H9 (cell line): ENCODE results near the gene QSOX2. TPM values are rescaled to one million over a fixed set of nuclear protein-coding genes. Genes with fewer than 3 reads are reported as not detected.

ENCODE experiments used
- DNase-seq: peaks from one replicate; pipeline ENCODE4 v3.0.0-alpha.2; 2017
- H2AFZ ChIP-seq: one replicate; pipeline ENCODE4 v1.6.1; 2013; ENCODE audit warnings: mild to moderate bottlenecking, low read length, control low read depth, moderate library complexity
- H2AK5ac ChIP-seq: 2 replicates; pipeline ENCODE4 v1.6.1; 2013; ENCODE audit warnings: low read length, control low read depth, mixed read lengths; ENCODE audit not compliant: insufficient read length
- H2BK120ac ChIP-seq: one replicate; pipeline ENCODE4 v1.6.1; 2013; ENCODE audit warnings: low read depth, mild to moderate bottlenecking, low read length, control low read depth, inconsistent platforms; ENCODE audit not compliant: poor library complexity, severe bottlenecking
- H2BK12ac ChIP-seq: 2 replicates; pipeline ENCODE4 v1.6.1; 2013; ENCODE audit warnings: low read length, control low read depth, mixed read lengths, low read depth; ENCODE audit not compliant: insufficient read length
- H2BK15ac ChIP-seq: 2 replicates; pipeline ENCODE4 v1.6.1; 2013; ENCODE audit warnings: low read depth, low read length, control low read depth
- H2BK20ac ChIP-seq: one replicate; pipeline ENCODE4 v1.6.1; 2013; ENCODE audit warnings: low read depth, mild to moderate bottlenecking, low read length, control low read depth, inconsistent platforms; ENCODE audit not compliant: poor library complexity, severe bottlenecking
- H2BK5ac ChIP-seq: 2 replicates; pipeline ENCODE4 v1.6.1; 2013; ENCODE audit warnings: low read length, control low read depth, mixed read lengths; ENCODE audit not compliant: insufficient read length
- H3K14ac ChIP-seq: 2 replicates; pipeline ENCODE4 v1.6.1; 2013; ENCODE audit warnings: low read length, control low read depth; ENCODE audit not compliant: insufficient read depth
- H3K18ac ChIP-seq: 2 replicates; pipeline ENCODE4 v1.6.1; 2013; ENCODE audit warnings: low read depth, mild to moderate bottlenecking, mixed read lengths, low read length, control low read depth; ENCODE audit not compliant: insufficient read length
- H3K23ac ChIP-seq: 2 replicates; pipeline ENCODE4 v1.6.1; 2013; ENCODE audit warnings: low read length, control low read depth, mixed read lengths, low read depth; ENCODE audit not compliant: insufficient read length
- H3K23me2 ChIP-seq: 2 replicates; pipeline ENCODE4 v1.6.1; 2013; ENCODE audit warnings: low read depth, mild to moderate bottlenecking, mixed read lengths, low read length, control low read depth; ENCODE audit not compliant: insufficient read length, poor library complexity, severe bottlenecking
- H3K27ac ChIP-seq: 2 replicates; pipeline ENCODE4 v1.5.1; 2013; ENCODE audit warnings: low read length, control low read depth, mixed read lengths, low read depth; ENCODE audit not compliant: insufficient read length
- H3K27me3 ChIP-seq: 2 replicates; pipeline ENCODE4 v1.6.1; 2013; ENCODE audit warnings: low read length, control low read depth, inconsistent platforms; ENCODE audit not compliant: insufficient read depth
- H3K4ac ChIP-seq: 2 replicates; pipeline ENCODE4 v1.6.1; 2013; ENCODE audit warnings: low read depth, mild to moderate bottlenecking, control low read depth, inconsistent platforms, low read length, moderate library complexity
- H3K4me1 ChIP-seq: 2 replicates; pipeline ENCODE4 v1.6.1; 2013; ENCODE audit warnings: low read length, control low read depth, inconsistent platforms; ENCODE audit not compliant: insufficient read depth
- H3K4me2 ChIP-seq: 2 replicates; pipeline ENCODE4 v1.6.1; 2013; ENCODE audit warnings: low read length, control low read depth, mixed read lengths; ENCODE audit not compliant: insufficient read length, insufficient read depth
- H3K56ac ChIP-seq: 2 replicates; pipeline ENCODE4 v1.6.1; 2013; ENCODE audit warnings: low read depth, mild to moderate bottlenecking, mixed read lengths, low read length, control low read depth; ENCODE audit not compliant: insufficient read length
- H3K79me1 ChIP-seq: 2 replicates; pipeline ENCODE4 v1.6.1; 2013; ENCODE audit warnings: low read depth, mild to moderate bottlenecking, moderate library complexity, low read length, control low read depth, inconsistent platforms; ENCODE audit not compliant: insufficient read depth, poor library complexity, severe bottlenecking
- H3K79me2 ChIP-seq: 2 replicates; pipeline ENCODE4 v1.6.1; 2013; ENCODE audit warnings: low read length, control low read depth, inconsistent platforms; ENCODE audit not compliant: insufficient read depth
- H3K9ac ChIP-seq: 2 replicates; pipeline ENCODE4 v1.6.1; 2013; ENCODE audit warnings: low read length, control low read depth, mixed read lengths; ENCODE audit not compliant: insufficient read length; ENCODE audit errors: extremely low read depth
- H3K9me3 ChIP-seq: one replicate; pipeline ENCODE4 v1.6.1; 2013; ENCODE audit warnings: low read depth, low read length, inconsistent platforms; ENCODE audit not compliant: control insufficient read depth
- H3T11ph ChIP-seq: one replicate; pipeline ENCODE4 v1.6.1; 2013; ENCODE audit warnings: mild to moderate bottlenecking, low read length, control low read depth, inconsistent platforms
- H4K20me1 ChIP-seq: one replicate; pipeline ENCODE4 v1.6.1; 2013; ENCODE audit not compliant: control insufficient read depth, insufficient read length, insufficient read depth
- H4K5ac ChIP-seq: 2 replicates; pipeline ENCODE4 v1.6.1; 2013; ENCODE audit warnings: low read depth, mild to moderate bottlenecking, mixed read lengths, low read length, control low read depth; ENCODE audit not compliant: insufficient read length
- H4K8ac ChIP-seq: replicated peaks from 2 replicates; pipeline ENCODE4 v1.6.1; 2013; ENCODE audit warnings: low read length, control low read depth, mixed read lengths, low read depth; ENCODE audit not compliant: insufficient read length
- H4K91ac ChIP-seq: 2 replicates; pipeline ENCODE4 v1.6.1; 2013; ENCODE audit warnings: low read depth, mild to moderate bottlenecking, moderate library complexity, mixed read lengths, low read length, control low read depth; ENCODE audit not compliant: insufficient read length
- H3K27ac Mint-ChIP-seq, 3 experiments: 2 replicates in 2 of 3; 3 replicates in 1 of 3; pipeline ENCODE4 v1.8.0; 2020 to 2021; ENCODE audit warnings: mixed read lengths in 3 of 3, mild to moderate bottlenecking in 1 of 3, moderate library complexity in 1 of 3
- H3K27me3 Mint-ChIP-seq: 2 replicates; pipeline ENCODE4 v1.8.0; 2021; ENCODE audit warnings: low read depth, mild to moderate bottlenecking, moderate library complexity, mixed read lengths
- H3K36me3 Mint-ChIP-seq, 3 experiments: 2 replicates in 2 of 3; 3 replicates in 1 of 3; pipeline ENCODE4 v1.8.0; 2020 to 2021; ENCODE audit warnings: low read depth in 3 of 3, mixed read lengths in 3 of 3; ENCODE audit not compliant: insufficient read depth in 1 of 3
- H3K4me1 Mint-ChIP-seq, 2 experiments: 2 replicates each; pipeline ENCODE4 v1.8.0; 2020; ENCODE audit warnings: mixed read lengths in 2 of 2
- H3K4me3 Mint-ChIP-seq, 2 experiments: 2 replicates in 1 of 2; 3 replicates in 1 of 2; pipeline ENCODE4 v1.8.0; 2020 to 2021; ENCODE audit warnings: mild to moderate bottlenecking in 2 of 2, mixed read lengths in 2 of 2, moderate library complexity in 1 of 2
- H3K9me3 Mint-ChIP-seq, 2 experiments: 2 replicates in 1 of 2; 3 replicates in 1 of 2; pipeline ENCODE4 v1.8.0; 2020; ENCODE audit warnings: mild to moderate bottlenecking in 2 of 2, mixed read lengths in 2 of 2, moderate library complexity in 1 of 2
- CTCF ChIP-seq: fragments of 200-600 bp; sonication (generic); conservative IDR thresholded peaks from 3 replicates; pipeline ENCODE4 v1.8.0; 2021; ENCODE audit warnings: antibody characterized with exemption, mild to moderate bottlenecking
- WGBS: extraction: QIAGEN DNeasy Blood & Tissue Kit; methylation state at CpG from one replicate; pipeline ENCODE4 v1.1.7; 2013; ENCODE audit warnings: missing lambda C conversion rate, low lambda C conversion rate, mixed read lengths; ENCODE audit not compliant: insufficient read length; ENCODE audit errors: extremely low coverage; 5-methylcytosine and 5-hydroxymethylcytosine counted together
- total RNA-seq: library from RNA; stranded (reverse); gene quantifications from 2 replicates; pipeline ENCODE4 v1.2.1, GENCODE V29; 2021

The QSOX2 gene
- total RNA-seq, 1 experiment from 2014 or later = 25.8 TPM

- no peak for DNase-seq
- no peak overlapping the region for H3K23ac ChIP-seq
- no peak overlapping the region for H3T11ph ChIP-seq
- H3K36me3 Mint-ChIP-seq = no peaks in the 10 kb centered on the region
- no peaks in the 10 kb centered on the region for H3K9me3 Mint-ChIP-seq
- no peak overlapping the region for H3K9ac ChIP-seq
- no peak overlapping the region for H2BK20ac ChIP-seq
- no peak overlapping the region for H4K8ac ChIP-seq
- H3K23me2 ChIP-seq = no peaks in the 10 kb centered on the region
- peaks cover 3% of the 10 kb centered on the region for H3K27me3 Mint-ChIP-seq
- WGBS = no CpG with 5 or more reads among the region's 19 CpGs
- H3K18ac ChIP-seq = no peak overlapping the region
- no peak overlapping the region for H3K27ac Mint-ChIP-seq
- no peak overlapping the region for H3K4ac ChIP-seq
- H4K5ac ChIP-seq = no peak overlapping the region
- H3K27ac ChIP-seq = no peak overlapping the region
- no peaks in the 10 kb centered on the region for H3K4me1 Mint-ChIP-seq
- no peak overlapping the region; the same call in 1 of the 2 replicates for H3K14ac ChIP-seq
- no peak overlapping the region for H2AK5ac ChIP-seq
- H4K91ac ChIP-seq = no peak overlapping the region
- no peak overlapping the region for H2BK120ac ChIP-seq
- no peak overlapping the region for H2AFZ ChIP-seq
- H3K4me3 Mint-ChIP-seq = no peak overlapping the region
- H3K79me1 ChIP-seq = no peaks in the 10 kb centered on the region
- no peak for TF ChIP-seq CTCF
- H3K79me2 ChIP-seq = no peaks in the 10 kb centered on the region
- no peak overlapping the region for H2BK12ac ChIP-seq
- no peak overlapping the region for H2BK5ac ChIP-seq
- H3K27me3 ChIP-seq = no peaks in the 10 kb centered on the region
- H3K4me1 ChIP-seq = no peaks in the 10 kb centered on the region
- no peak overlapping the region for H3K4me2 ChIP-seq
- H3K9me3 ChIP-seq = peaks cover 12% of the 10 kb centered on the region
- H2BK15ac ChIP-seq = no peak overlapping the region
- H4K20me1 ChIP-seq = no peaks in the 10 kb centered on the region
- H3K56ac ChIP-seq = no peak overlapping the region
Measured at GRCh38 chr9:136292026-136292538, 46.5 kb upstream of the QSOX2 start.
